ENCODE measurements around the gene FTL.

The FTL gene

DNA sequence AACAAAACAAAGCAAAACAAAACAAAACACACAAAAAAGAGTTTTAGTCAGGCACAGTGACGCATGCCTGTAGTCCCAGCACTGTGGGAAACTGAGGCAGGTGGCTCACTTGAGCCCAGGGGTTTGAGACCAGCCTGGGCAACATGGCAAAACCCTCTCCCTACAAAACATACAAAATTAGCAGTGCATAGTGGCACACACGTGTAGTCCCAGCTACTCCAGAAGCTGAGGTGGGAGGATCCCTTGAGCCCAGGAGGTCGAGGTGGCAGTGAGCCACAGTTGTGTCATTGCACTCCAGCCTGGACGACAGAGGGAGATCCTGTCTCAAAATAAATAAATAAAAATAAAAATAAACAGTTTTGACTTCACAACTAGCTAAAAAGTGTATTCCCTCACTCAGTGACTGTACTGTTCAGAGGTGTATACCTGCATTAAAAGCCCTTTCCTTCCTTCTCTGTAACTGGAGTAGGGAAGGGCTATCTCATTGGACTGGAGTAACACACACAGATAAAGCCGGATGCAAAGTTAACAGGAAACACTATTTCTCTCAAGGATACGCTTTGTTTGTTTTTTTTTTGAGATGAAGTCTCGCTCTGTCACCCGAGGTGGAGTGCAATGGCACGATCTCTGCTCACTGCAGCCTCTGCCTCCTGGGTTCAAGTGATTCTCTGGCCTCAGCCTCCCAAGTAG, 14.1 kb upstream of the FTL start:
- no peak for TF ChIP-seq CTCF (IDR thresholded peaks at IDR 0.05)

- no peak for TF ChIP-seq CTCF (IDR thresholded peaks at IDR 0.05)
Measured at GRCh38 chr19:48953141-48953540, 12.0 kb upstream of the FTL start.

DNA sequence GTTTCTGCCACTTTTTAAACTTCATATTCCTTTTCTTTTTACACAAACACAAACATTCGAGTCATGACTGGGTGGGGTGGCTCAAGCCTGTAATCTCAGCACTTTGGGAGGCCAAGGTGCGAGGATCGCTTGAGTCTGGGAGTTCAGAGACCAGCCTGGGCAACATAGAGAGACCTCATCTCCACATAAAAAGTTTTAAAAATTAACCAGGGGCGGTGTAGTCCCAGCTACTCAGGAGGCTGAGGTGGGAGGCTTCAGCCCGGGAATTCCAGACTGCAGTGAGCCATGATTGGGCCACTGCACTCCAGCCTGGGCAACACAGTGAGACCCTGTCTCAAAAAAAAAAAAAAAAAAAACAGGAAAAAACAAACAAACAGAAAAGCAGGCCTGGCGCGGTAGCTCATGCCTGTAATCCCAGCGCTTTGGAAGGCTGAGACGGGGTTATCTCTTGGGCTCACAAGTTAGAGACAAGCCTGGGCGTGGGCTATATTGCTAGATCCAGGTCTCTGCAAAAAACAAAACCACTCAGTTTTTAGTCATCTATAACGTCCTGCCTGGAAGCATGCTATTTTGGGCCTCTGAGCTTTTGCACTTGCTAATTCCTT, 11.0 kb upstream of the FTL start:
- TF ChIP-seq CTCF (IDR thresholded peaks at IDR 0.05): no peak

DNA sequence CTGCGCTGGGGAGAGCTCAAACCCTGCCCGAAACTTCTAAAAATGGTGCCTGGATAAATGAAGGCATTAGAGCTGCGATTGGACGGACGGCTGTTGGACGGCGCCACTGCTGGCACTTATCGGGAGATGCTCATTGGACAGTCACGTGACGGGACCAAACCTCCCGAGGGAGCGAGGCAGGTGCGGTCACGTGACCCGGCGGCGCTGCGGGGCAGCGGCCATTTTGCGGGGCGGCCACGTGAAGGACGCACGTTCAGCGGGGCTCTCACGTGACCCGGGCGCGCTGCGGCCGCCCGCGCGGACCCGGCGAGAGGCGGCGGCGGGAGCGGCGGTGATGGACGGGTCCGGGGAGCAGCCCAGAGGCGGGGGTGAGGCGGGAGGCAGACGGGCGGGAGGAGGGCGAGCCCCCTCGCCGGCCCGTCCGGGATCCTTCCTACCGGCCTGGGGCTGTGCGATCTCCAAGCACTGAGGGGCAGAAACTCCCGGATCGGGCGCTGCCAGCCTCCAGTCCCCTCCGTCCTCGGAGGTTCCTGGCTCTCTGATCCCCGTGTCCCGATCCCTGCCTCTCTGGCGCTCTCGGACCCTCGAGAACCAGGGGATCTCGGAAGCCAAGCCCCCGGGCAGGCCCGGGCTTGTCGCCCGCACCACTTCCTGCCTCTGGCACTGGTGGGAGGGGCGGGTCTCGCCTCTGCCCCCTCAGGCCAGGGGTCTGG, 10.4 kb upstream of the FTL start, which contains the start of gene BAX:
BAX (plus strand) TSS at position 281 of the 713 bp plus-strand sequence; CDS start at position 335, 54 bp downstream.
- no peak for TF ChIP-seq CTCF (IDR thresholded peaks at IDR 0.05)

DNA sequence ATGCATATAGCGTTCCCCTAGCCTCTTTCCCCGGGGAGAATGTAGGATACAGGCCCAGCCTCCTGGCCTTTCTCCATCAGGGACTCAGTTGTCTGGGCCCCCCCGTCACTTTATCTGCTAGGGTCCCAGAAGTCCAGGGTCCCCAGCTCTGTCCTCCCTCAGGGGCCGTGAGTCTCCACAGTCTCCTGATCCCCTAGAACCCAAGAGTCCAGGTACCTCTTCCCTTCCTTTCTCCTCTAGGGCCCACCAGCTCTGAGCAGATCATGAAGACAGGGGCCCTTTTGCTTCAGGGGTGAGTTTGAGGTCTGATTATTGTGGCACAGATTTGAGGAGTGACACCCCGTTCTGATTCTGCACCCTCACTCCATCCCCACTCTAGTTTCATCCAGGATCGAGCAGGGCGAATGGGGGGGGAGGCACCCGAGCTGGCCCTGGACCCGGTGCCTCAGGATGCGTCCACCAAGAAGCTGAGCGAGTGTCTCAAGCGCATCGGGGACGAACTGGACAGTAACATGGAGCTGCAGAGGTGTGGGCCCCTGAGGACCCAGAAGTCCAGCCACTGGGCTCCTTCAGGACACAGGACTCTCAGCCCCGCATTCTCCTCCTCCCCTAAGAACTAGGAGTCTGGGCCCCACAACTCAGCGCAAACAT, 9.7 kb upstream of the FTL start:
- TF ChIP-seq CTCF (IDR thresholded peaks at IDR 0.05): no peak

- no peak for TF ChIP-seq CTCF (IDR thresholded peaks at IDR 0.05)
Measured at GRCh38 chr19:48958006-48958405, 7.1 kb upstream of the FTL start.
